ENCODE measurements around the gene SUMO3.

GRCh38 chr21:44815852-44816628, 1.8 kb downstream of the SUMO3 start:
- TF ChIP-seq CTCF (IDR thresholded peaks at IDR 0.05; ENCODE audit: low read length) (no peak), EZH2 (IDR thresholded peaks at IDR 0.05; ENCODE audit: borderline replicate concordance, low read length) (no peak)

Measured in OCI-LY1 (cell line).